K562 (cell line): ENCODE measurements around the gene KRT83. TPM values are rescaled to one million over a fixed set of nuclear protein-coding genes. Genes with fewer than 3 reads are reported as not detected.

Experiments
- ATAC-seq: fragments of 200-7000 bp; cut with Tn5 transposase; 3 replicates; pipeline ENCODE4 v1.9.1; 2020; ENCODE audit warnings: moderate library complexity
- BruUV-seq: library from RNA; stranded (reverse); fragments of 400-500 nt; replicated peaks from 2 replicates; lab custom pipeline; 2021; lab: Mats Ljungman, UMichigan
- CTCF ChIA-PET: fragments of 300-600 bp; formaldehyde crosslinking; extraction: SDS; loops from one replicate; lab custom pipeline; 2021; ENCODE audit warnings: low intra/inter-chr PET ratio; lab: Yijun Ruan, JAX
- POLR2A ChIA-PET: fragments of 300-600, 350-650 bp; sonication (Branson Sonifier 250); formaldehyde crosslinking; extraction: SDS; loops from one replicate; lab custom pipeline; 2021; ENCODE audit warnings: antibody characterized with exemption, inconsistent platforms; lab: Yijun Ruan, JAX
- DNase-seq, 4 experiments: peaks; one replicate each; pipeline versions ENCODE4 v3.0.0 to v3.0.0-alpha.2; 2011 to 2018; ENCODE audit warnings: low spot score in 3 of 4, mixed read lengths in 3 of 4; ENCODE audit errors: extremely low read depth in 1 of 4
- FAIRE-seq: peaks from 2 replicates; lab custom pipeline; 2011; peaks lifted over from hg19 to GRCh38; lab: Jason Lieb, UNC
- H2AFZ ChIP-seq: 2 replicates; pipeline ENCODE4 v1.6.0; 2011; ENCODE audit warnings: low read depth, low read length, control low read depth, inconsistent platforms
- H3K27ac ChIP-seq: fragments of 200-600 bp; 3 replicates; pipeline ENCODE4 v1.8.0; 2011; ENCODE audit warnings: low read depth, mild to moderate bottlenecking, control low read depth, inconsistent platforms, low read length, moderate library complexity, mixed read lengths; ENCODE audit errors: extremely low read depth
- H3K27me3 ChIP-seq, 2 experiments: fragments of 300-600 bp in 1 of 2; 2 replicates in 1 of 2; 3 replicates in 1 of 2; pipeline versions ENCODE4 v1.6.0 to v1.8.0; 2011; ENCODE audit warnings: inconsistent platforms in 2 of 2, low read length in 2 of 2, mild to moderate bottlenecking in 1 of 2, mixed read lengths in 1 of 2, moderate library complexity in 1 of 2; ENCODE audit not compliant: control insufficient read depth in 2 of 2, insufficient read depth in 2 of 2
- H3K36me3 ChIP-seq: fragments of 300-600 bp; 3 replicates; pipeline ENCODE4 v1.8.0; 2011; ENCODE audit warnings: mild to moderate bottlenecking, low read length, inconsistent platforms; ENCODE audit not compliant: control insufficient read depth, insufficient read depth
- H3K4me1 ChIP-seq, 2 experiments: fragments of 200-600 bp in 1 of 2; replicated peaks in 1 of 2; 2 replicates in 1 of 2; 3 replicates in 1 of 2; pipeline versions ENCODE4 v1.5.1 to v1.8.0; 2011; ENCODE audit warnings: inconsistent platforms in 2 of 2, low read length in 2 of 2, mild to moderate bottlenecking in 1 of 2, mixed read lengths in 1 of 2, moderate library complexity in 1 of 2; ENCODE audit not compliant: control insufficient read depth in 2 of 2, insufficient read depth in 2 of 2
- H3K4me2 ChIP-seq: 2 replicates; pipeline ENCODE4 v1.6.1; 2011; ENCODE audit warnings: low read length, control low read depth, inconsistent platforms, mixed read lengths; ENCODE audit not compliant: insufficient read depth
- H3K4me3 ChIP-seq: fragments of 200-600 bp; sonication (generic), shearing (Covaris generic); 2 replicates; pipeline ENCODE4 v1.5.1; 2016; ENCODE audit warnings: control low read depth, inconsistent platforms
- H3K79me2 ChIP-seq: fragments of 200-600 bp; 3 replicates; pipeline ENCODE4 v1.8.0; 2011; ENCODE audit warnings: low read length, inconsistent platforms; ENCODE audit not compliant: control insufficient read depth, insufficient read depth
- H3K9ac ChIP-seq, 2 experiments: 2 replicates each; pipeline versions ENCODE4 v1.6.0 to v1.6.1; 2011; ENCODE audit warnings: low read depth in 2 of 2, low read length in 2 of 2, control low read depth in 1 of 2, inconsistent platforms in 1 of 2, mild to moderate bottlenecking in 1 of 2, mixed read lengths in 1 of 2; ENCODE audit not compliant: insufficient read depth in 1 of 2
- H3K9me1 ChIP-seq: one replicate; pipeline ENCODE4 v1.6.0; 2011; ENCODE audit warnings: inconsistent platforms, mild to moderate bottlenecking, low read length, moderate library complexity; ENCODE audit not compliant: control insufficient read depth, insufficient read depth
- H3K9me3 ChIP-seq: replicated peaks from 2 replicates; pipeline ENCODE4 v1.5.1; 2011; ENCODE audit warnings: low read depth, low read length, inconsistent platforms; ENCODE audit not compliant: control insufficient read depth, insufficient read depth
- H4K20me1 ChIP-seq: replicated peaks from 2 replicates; pipeline ENCODE4 v1.6.1; 2011; ENCODE audit warnings: low read length, inconsistent platforms, mixed read lengths; ENCODE audit not compliant: control insufficient read depth, insufficient read depth
- HMGN3 ChIP-seq: IDR thresholded peaks from 2 replicates; pipeline ENCODE4 v1.6.1; 2011; ENCODE audit warnings: borderline replicate concordance, low read depth, mild to moderate bottlenecking, mixed read lengths, low read length; ENCODE audit not compliant: insufficient read length; ENCODE audit errors: extremely low read depth
- HNRNPH1 ChIP-seq: fragments of 200-400 bp; formaldehyde crosslinking; optimal IDR thresholded peaks from 2 replicates; pipeline ENCODE3; 2017; ENCODE audit warnings: low read depth, mild to moderate bottlenecking, low read length, moderate library complexity
- KDM4B ChIP-seq, 2 experiments: fragments of 450-650 bp in 1 of 2; sonication (generic) in 1 of 2; IDR thresholded peaks; 2 replicates each; pipeline ENCODE4 v1.6.1; 2016 to 2017; ENCODE audit warnings: borderline replicate concordance in 2 of 2, antibody characterized with exemption in 1 of 2, low read depth in 1 of 2, mild to moderate bottlenecking in 1 of 2
- KLF6 ChIP-seq: fragments of 250-450 bp; sonication (Bioruptor Pico); IDR thresholded peaks from 2 replicates; pipeline ENCODE4 v1.4.0; 2020; ENCODE audit warnings: mild to moderate bottlenecking, moderate library complexity, borderline replicate concordance
- MITF ChIP-seq: IDR thresholded peaks from 2 replicates; pipeline ENCODE4 v1.6.1; 2014; ENCODE audit warnings: antibody characterized with exemption
- RBBP5 ChIP-seq: fragments of 200-600 bp; sonication (generic); IDR thresholded peaks from 2 replicates; pipeline ENCODE4 v1.6.1; 2012; ENCODE audit warnings: borderline replicate concordance, mild to moderate bottlenecking, low read length, control low read depth, inconsistent platforms; ENCODE audit not compliant: insufficient read depth, poor library complexity, severe bottlenecking
- RBM34 ChIP-seq: fragments of 200-400 bp; formaldehyde crosslinking; IDR thresholded peaks from 2 replicates; pipeline ENCODE4 v1.6.1; 2018; ENCODE audit warnings: low read length, borderline replicate concordance; ENCODE audit not compliant: insufficient read depth
- SMAD3 ChIP-seq: fragments of 450-650 bp; formaldehyde crosslinking; conservative IDR thresholded peaks from 2 replicates; pipeline ENCODE4 v1.4.0; 2020; ENCODE audit warnings: mild to moderate bottlenecking
- SMAD4 ChIP-seq: fragments of 250-450 bp; sonication (Bioruptor Pico); conservative IDR thresholded peaks from 2 replicates; pipeline ENCODE4 v1.8.0; 2021; ENCODE audit warnings: inconsistent platforms, mild to moderate bottlenecking, moderate library complexity
- WHSC1 ChIP-seq: IDR thresholded peaks from one replicate; pipeline ENCODE4 v1.6.1; 2012; ENCODE audit warnings: low read length, control low read depth, inconsistent platforms
- ZNF146 ChIP-seq: IDR thresholded peaks from one replicate; pipeline ENCODE4 v1.6.1; 2018; ENCODE audit warnings: missing compliant biosample characterization; ENCODE audit not compliant: unreplicated experiment
- ZNF589 ChIP-seq: fragments of 200-800 bp; sonication (Bioruptor generic); IDR thresholded peaks from 2 replicates; pipeline ENCODE4 v1.6.1; 2016; ENCODE audit warnings: low read depth, missing genetic modification characterization, missing compliant biosample characterization
- WGBS: fragments of 100-300 bp; shearing (Covaris generic); methylation state at CpG from one replicate; pipeline ENCODE4 v1.1.6; 2016; ENCODE audit warnings: low coverage, mixed read lengths; ENCODE audit not compliant: insufficient coverage; ENCODE audit errors: missing lambda C conversion rate; 5-methylcytosine and 5-hydroxymethylcytosine counted together
- in situ Hi-C: fragments of 300-500 bp; cut with MboI; formaldehyde crosslinking; loops from 4 replicates; pipeline ENCODE4 v1.15.0; 2018; ENCODE audit warnings: inconsistent platforms, mixed read lengths
- intact Hi-C: fragments of 100-400 bp; cut with micrococcal nuclease; formaldehyde crosslinking; loops from 2 replicates; pipeline ENCODE4 v1.14.2; 2022
- polyA plus RNA-seq, 8 experiments: library from polyadenylated mRNA; depleted of rRNA in 4 of 8; stranded (reverse) in 5 of 8; unstranded in 3 of 8; fragments of >200 nt; fragmentation: Nextera tagmentation in 2 of 8; fragmentation: Illumina TruSeq in 1 of 8; extraction: Ambion mirVana in 2 of 8; extraction: Trizol in 1 of 8; gene quantifications; 2 replicates each; pipeline versions ENCODE4 v1.2.1 to v1.2.3, GENCODE V29; 2011 to 2014; ENCODE audit warnings: inconsistent platforms in 1 of 8, missing spikeins in 1 of 8
- total RNA-seq, 7 experiments: library from RNA; depleted of rRNA in 6 of 7; stranded (reverse); fragments of >200 nt in 6 of 7; fragmentation: Illumina TruSeq in 2 of 7; extraction: Trizol in 2 of 7; gene quantifications; 2 replicates each; pipeline versions ENCODE4 v1.2.1 to v1.2.3, GENCODE V29; 2011 to 2021; ENCODE audit warnings: low replicate concordance in 1 of 7
- TF ChIP-seq, protein P1 (sequence below), 3 experiments: fragments of 200-800 bp in 1 of 3; sonication (Bioruptor generic) in 1 of 3; sonication (generic) in 1 of 3; formaldehyde crosslinking in 1 of 3; IDR thresholded peaks; 2 replicates each; pipeline versions ENCODE4 v1.6.1 to v1.8.0; 2016 to 2022; ENCODE audit warnings: mild to moderate bottlenecking in 2 of 3, missing compliant biosample characterization in 2 of 3, missing genetic modification characterization in 2 of 3, missing genetic modification reagents in 1 of 3
- TF ChIP-seq, protein P2 (sequence below): fragments of 450-650 bp; formaldehyde crosslinking; IDR thresholded peaks from 2 replicates; pipeline ENCODE4 v1.4.0; 2022; ENCODE audit warnings: mild to moderate bottlenecking, moderate library complexity

The KRT83 gene
- total and polyA plus RNA-seq, 9 of the 15 experiments (the other 6 are each of a cell fraction or from before 2014, with no cell fraction given), result not detected

DNA sequence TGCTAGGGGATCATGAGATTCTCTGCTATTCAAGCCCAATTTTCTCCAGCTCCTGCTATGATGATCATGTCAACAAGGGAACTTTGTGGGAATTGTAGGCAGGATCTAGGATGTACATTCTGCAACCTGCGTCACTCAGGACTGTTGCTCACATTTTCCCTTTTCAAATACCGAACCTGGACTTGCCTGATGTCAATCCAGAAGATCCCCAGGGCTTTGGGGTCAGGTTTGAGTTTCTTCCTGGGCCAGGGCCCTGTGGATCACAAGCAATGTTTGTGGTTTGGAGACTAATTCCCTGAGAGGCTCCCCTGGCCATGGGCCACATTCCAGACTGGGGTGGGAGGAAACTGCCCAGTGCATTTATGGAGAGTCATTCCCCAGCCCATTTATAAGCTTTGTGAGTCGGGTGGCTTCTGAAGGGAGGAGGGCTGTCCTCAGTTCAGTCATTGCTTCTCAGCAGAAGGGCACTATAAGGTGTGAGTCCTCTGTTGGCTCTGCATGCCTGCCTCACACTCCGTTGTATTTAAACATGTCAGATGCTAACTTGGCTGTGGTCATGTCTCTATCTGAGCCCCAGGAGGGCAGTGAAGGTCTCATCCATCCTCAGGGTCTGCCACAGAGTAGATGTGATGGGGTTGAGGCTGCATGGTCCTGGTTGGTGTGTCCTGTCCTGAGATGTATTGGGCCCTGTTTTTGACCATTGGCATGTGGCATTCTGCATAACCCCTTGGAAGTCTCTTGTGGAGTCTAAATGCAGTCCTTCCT lies 40.2 kb downstream of the KRT83 start (continued):
- TF ChIP-seq KLF6 (CRISPR knock-in tag), result 0 out of 2 replicates have a peak, but pooled peaks have one; percentile 8
- TF ChIP-seq, protein P1, sequence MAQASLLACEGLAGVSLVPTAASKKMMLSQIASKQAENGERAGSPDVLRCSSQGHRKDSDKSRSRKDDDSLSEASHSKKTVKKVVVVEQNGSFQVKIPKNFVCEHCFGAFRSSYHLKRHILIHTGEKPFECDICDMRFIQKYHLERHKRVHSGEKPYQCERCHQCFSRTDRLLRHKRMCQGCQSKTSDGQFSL (CRISPR knock-in tag; IDR thresholded peaks at IDR 0.05), result no peak
- TF ChIP-seq, protein P1 (tag; IDR thresholded peaks at IDR 0.05), result 0 out of 4 replicates have a peak, but pooled peaks of 1 of the 2 experiments have one; percentile 43

DNA sequence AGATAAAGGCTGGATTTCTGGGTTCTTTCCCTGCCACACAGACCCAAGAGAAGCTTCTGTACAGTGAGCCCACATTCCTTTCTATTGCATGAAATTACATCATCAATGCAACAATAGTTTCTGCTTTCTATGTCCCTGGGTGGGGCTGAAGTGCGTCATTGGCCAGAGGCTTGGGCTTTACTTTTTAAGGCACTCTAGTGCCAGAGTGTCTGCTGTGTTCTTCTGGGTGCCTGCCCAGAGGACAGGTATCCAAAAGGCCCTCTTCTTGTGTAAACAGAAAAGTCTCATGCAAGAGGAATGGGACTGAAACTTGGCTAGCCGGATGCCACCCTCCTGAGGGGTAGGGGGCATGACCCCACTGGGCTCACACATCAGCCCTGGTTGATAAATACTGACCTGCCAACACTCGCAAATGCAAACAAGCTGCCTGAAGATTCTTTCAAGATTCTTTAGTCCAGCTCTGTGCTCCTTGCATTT lies 40.8 kb downstream of the KRT83 start:
- 12% methylated on average over 3 of the region's 3 CpGs for WGBS
- CTCF ChIA-PET, result no interaction called here
- no peak overlapping the region for H3K9ac ChIP-seq
- TF ChIP-seq ZNF589 (CRISPR knock-in tag) (peak; percentile 62; the same call in 1 of the 2 replicates), KDM4B (IDR thresholded peaks at IDR 0.05; ENCODE audit: borderline replicate concordance in 2 of 2, low read depth in 1 of 2) (no peak), HMGN3 (no peak), WHSC1 (no peak), MITF (no peak), RBM34 (no peak), SMAD3 (no peak), HNRNPH1 (no peak), SMAD4 (CRISPR knock-in tag) (peak; percentile 70), RBBP5 (no peak), ZNF146 (CRISPR knock-in tag) (no peak)
- TF ChIP-seq, protein P2, sequence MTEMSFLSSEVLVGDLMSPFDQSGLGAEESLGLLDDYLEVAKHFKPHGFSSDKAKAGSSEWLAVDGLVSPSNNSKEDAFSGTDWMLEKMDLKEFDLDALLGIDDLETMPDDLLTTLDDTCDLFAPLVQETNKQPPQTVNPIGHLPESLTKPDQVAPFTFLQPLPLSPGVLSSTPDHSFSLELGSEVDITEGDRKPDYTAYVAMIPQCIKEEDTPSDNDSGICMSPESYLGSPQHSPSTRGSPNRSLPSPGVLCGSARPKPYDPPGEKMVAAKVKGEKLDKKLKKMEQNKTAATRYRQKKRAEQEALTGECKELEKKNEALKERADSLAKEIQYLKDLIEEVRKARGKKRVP (CRISPR knock-in tag), result peak; percentile 97

More for the DNA sequence above, 40.8 kb downstream of the KRT83 start:
- FAIRE-seq (no peak), ATAC-seq (peak; percentile 68), DNase-seq (peak in 1 of 4 experiments; percentile 8)
- no peak overlapping the region for H3K4me2 ChIP-seq
- no peak overlapping the region for H2AFZ ChIP-seq
- no TSS peak for BruUV-seq
- H3K4me1 ChIP-seq, result peaks cover 6 to 22% of the 10 kb centered on the region in 2 experiments; a peak in 4 of 5 replicates
- H3K9me3 ChIP-seq, result no peaks in the 10 kb centered on the region
- intact Hi-C loops, result no loop called here
- H3K27ac ChIP-seq, result no peak overlapping the region; the same call in 2 of the 3 replicates
- POLR2A ChIA-PET, result interaction anchor here (0.6 to 0.9 kb wide), 3 partner anchors 13 to 298 kb away, joined by 3 read pairs; no protein-coding TSS in a partner anchor
- no peaks in the 10 kb centered on the region; the same call in 1 of the 2 replicates for H4K20me1 ChIP-seq
- H3K9me1 ChIP-seq, result no peaks in the 10 kb centered on the region
- no peaks in the 10 kb centered on the region for H3K36me3 ChIP-seq
- H3K79me2 ChIP-seq, result no peaks in the 10 kb centered on the region
- in situ Hi-C loops, result no loop called here
- no peak overlapping the region for H3K4me3 ChIP-seq
- H3K27me3 ChIP-seq, result peaks cover 0 to 14% of the 10 kb centered on the region in 2 experiments; a peak in 2 of 5 replicates
